GM21381 (cell line): ENCODE results near the gene RIN3.

Source experiments
- ATAC-seq: cut with Tn5 transposase; IDR thresholded peaks from one replicate; pipeline ENCODE4 v1.9.1; 2021; ENCODE audit warnings: mild to moderate bottlenecking, moderate library complexity; ENCODE audit not compliant: unreplicated experiment

Gene RIN3

DNA sequence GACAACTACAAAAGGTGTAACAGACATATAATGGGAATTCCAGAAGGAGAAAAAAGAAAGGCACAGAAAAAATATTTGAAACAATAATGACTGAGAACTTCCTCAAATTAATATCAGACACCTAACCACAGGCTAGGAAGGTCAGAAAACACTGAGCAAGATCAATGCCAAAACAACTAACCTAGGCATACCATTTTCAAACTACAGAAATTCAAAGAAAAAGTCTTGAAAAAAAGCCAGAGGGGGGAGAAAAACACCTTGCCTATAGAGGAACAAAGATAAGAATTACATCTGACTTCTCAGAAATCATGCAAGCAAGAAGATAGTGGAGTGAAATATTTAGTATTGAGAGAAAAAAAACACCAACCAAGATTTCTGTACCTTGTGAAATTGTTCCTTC lies 77.8 kb downstream of the RIN3 start:
- no peak for ATAC-seq

DNA sequence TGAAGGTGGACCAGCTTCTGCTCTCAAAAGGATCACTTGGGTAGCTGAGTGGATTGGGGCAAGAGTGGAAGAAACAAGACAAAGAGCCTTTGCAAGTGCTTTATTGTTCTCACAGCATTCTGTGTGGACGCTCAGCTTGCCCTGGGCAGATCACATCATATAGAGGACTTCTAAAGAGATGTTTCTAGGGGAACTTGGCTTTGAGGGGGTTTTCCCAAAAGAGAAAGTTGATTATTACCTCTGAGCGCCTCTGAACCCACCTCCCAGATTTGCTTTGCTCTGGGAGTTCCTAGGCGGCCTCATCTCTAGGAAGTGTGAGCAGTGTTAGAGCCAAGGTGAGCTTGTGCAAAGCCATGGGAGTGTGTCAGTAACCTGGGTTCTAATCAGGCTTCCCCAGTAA lies 81.7 kb downstream of the RIN3 start:
- ATAC-seq, result no peak

DNA sequence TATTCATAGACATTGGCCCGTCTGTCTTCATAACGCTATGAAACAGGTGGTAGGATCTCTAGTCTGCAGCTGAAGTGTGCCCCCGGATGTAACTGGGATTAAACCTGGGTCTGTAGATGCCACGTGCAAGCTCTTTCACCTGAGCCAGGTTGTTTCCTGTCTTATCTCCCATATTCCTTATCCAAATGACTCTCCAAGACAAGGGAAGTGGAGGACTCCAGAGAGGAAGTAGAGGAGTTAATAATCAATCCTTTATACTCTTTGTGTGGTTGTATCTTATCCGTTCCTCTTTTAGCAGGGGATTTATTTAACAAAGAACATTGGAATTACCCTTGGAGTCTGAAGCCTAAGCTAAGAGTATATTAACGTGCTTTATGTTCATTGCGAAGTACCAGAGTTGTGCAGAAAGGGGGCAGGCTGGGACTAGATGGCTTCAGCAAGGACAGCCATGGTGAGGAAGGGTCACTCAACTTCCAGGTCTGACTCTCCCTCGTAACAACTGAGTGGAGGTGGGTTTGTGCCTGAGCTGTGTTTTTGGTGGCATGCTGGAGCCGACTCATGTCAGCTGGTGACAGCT lies 82.8 kb downstream of the RIN3 start:
- ATAC-seq, result no peak

DNA sequence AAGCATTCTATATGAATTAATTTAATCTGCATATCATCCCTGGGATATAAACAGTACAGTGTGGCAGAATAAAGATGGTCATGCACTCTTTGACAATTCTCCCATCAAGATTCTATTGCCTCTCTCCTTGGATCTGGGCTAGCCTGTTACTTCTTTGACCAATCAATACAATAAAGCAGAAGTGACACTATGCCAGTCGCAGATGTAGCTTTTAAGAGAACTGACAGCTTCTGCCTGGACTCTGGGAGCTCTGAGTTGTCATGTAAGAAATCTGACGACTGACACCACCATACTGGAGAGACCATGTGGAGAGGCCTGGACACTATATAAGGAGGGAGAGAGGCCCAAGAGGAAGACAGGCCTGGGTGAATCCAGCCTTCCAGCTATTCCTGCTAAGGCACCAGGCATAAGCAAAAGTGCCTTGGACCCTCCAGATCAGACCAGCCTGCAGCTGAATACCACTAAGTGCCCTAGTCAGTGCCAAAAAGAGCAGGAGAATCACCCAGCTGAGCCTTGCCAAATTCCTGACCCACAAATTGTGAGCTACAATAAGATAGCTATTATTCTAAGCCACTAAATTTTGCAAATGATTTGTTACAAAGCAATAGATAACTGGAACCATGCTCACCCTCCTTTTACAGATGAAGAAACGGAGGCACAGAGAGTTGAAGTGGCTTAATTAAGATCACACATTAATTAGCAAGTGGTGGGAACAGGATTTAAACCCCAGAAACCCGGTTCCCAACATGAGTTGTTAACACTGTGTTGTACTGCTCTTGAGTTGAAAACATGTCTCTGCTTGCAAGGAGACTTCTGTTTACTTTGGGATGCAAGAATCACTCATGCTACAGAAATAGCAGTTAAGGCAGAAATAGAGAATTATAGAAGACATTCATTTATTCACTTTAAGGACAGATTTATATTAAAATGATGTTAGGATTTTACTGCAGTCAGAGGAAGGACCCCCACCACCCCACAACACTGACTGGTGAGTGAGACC lies 84.6 kb downstream of the RIN3 start:
- ATAC-seq, result no peak

DNA sequence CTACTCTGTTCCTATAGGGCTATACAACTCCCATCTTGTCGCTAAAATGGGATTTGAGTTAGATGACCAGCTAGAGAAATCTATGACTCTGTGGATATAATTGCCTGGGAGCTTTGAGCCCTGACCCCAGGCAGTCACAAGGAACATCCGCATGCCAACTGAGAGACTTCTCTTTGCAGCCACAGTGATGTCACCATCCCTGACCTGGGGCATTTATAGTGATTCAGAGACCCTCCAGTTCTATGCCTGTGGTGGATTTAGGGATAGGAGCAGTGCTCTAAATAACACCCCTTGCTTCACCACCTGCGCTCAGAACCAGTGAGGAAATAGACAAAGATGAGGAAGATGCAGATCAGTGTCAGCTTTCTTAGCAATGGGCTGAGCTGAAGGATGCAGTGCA lies 86.2 kb downstream of the RIN3 start:
- ATAC-seq, result no peak

DNA sequence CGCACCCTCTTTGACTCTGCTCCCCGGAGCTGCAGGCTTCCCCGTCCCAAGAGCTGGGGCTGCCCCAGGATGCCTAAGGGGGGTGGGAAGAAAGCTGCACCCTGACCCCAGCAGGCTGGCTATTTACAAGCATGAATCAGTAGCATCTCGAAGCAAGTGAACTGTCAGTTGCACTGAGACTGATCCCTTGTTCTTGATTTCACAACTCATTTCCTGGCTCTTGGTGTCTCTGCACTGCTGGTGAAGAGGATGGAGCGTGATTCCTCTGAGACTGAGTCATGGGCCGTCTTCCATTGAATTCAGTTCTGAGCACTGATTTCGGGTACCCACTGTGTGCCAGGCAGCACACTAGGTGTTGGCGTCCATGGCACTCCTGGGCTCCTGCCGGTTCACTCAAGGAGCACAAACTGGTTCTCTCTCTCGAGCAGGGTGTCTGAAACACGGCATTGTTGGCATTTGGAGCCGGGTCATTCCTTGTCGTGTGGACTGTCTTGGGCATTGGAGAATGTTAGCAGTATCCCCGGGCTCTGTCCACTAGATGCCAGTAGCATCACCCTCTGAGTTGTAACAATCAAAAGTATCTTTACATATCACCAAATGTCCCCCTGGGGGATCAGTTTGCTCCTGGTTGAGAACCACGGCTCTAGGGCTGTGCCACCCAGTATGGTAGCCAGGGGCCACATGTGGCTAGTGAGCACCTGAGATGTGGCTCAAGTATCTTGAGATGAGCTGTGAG lies 86.9 kb downstream of the RIN3 start:
- ATAC-seq, result no peak

DNA sequence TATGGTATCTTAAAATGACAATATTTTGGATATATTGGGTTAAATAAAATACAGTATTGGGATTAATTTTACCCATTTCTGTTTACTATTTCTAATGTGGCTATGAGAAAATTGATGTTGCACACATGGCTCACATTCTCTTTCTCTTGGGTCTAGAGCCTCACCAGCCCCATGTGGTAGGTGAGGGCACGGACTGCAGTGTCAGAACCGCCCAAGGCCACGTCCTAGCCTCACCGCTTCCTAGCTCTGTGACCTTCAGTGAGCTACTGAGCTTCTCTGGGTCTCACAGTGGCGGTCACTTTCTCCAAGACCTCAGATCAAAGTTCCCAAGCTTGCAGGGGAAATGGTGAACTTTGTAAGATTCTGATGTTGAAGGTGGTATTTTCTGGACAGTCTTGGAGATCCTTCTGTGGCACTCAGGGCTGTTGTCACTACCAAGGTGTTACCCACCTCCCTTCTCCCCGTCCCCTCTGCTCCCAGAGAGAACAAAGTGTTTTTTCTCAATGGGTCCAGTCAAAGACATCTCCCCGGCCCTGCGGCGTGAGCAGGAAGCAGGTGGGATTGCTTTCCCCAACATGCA lies 87.6 kb downstream of the RIN3 start:
- no peak for ATAC-seq

DNA sequence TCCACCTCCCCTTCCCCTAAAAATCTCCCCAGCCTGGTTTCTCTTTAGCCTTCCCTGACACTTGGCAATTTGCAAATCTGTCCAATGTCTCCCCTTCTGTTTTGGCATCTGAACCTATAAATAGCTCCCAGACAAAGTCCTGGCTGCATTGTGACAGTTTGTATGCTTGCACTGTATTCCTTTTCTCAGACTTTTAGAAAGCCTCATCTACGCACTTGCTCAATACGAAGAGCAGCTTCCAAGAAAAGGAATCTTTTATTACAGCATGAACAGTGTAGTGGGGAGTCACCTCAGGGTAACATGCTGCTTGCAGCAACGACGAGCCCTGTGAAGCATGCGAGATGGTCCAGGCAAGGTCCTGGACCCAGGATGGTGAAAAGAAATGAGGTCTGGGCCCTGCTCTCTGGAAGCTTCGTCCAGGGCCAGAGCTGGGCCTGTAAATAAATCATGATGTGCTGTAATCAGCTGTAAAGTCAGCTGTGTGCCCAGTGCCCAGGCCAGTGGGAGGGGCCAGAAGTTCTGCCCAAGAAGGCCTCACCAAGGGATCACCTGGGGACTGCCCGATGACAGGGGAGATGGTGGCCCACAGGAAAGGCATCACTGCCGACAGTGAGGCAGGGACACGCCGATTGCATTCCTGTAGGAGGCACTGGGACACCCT lies 88.3 kb downstream of the RIN3 start:
- no peak for ATAC-seq

DNA sequence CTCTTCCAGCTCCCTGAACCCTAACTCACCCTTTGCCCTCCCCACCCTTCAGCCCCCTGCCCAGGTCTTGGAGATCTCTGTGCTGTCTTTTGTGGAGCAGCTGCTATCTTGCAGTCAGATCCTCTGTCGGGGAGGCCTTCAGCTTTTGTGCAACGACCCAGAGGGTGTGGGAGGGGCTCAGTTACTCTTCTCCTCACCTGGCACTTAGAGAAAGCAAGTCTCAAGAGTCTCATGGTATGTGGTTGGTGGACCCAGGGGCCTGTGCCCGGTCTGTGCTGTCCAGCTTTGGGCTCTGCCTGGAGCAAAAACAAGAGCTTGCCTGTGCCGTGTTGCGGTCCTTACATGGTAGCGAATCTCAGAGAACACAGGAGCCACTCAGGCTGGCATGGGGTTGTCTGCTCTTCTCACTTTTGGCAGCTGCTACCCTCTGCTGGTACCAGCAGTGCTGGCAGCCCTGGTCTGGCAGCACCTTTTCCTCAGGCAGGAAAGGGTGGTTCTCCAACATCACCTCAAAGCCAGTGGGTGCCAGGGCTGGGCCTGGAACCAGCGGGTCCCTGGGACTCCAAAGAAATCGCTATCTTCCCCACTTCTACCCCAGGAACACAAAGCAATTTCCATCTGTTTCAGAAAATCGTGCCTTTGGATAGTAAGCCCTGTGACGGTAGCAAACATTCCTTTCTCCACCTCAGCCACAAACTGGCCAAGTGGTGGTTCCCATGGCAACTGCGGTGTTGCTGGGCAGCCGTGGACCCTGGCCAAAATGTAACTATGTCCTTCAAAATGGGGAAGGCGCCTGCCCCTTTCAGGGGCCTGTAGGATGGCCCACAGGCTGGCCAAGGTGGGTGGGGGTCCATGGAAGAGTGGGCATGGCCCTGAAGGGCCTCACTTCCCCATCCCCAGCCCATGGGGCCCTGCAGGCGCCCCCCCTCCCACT lies 90.0 kb downstream of the RIN3 start:
- no peak for ATAC-seq

DNA sequence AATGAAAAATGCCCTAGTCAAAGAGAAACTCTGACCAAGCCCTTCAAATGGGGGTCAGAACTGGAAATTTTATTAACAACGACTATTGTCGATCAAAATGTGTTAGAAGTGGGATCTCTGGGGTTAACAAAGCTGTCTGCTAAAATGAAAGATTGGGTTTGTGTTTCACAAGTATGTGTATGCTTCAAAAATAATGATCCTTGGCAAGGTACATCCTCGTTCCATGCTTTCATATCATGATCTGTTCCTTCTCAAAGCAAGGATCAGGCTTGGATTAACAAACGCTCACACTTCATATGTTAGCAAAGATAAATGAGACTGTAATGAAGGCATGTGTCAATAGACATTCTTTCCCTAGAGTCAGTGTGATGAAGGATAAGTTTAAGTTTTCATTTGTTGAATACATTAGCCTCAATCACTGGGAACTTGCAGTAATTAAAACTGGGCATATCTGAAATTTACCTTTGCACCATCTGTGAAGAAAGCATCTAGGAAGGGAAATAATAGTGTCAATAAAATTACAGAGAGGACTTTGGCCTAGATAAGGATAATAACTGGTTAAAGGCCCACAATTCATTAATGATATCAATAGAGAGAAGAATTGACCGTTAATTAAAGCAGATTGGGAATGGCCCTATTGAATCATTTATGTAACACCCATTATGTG lies 91.8 kb downstream of the RIN3 start:
- no peak for ATAC-seq

DNA sequence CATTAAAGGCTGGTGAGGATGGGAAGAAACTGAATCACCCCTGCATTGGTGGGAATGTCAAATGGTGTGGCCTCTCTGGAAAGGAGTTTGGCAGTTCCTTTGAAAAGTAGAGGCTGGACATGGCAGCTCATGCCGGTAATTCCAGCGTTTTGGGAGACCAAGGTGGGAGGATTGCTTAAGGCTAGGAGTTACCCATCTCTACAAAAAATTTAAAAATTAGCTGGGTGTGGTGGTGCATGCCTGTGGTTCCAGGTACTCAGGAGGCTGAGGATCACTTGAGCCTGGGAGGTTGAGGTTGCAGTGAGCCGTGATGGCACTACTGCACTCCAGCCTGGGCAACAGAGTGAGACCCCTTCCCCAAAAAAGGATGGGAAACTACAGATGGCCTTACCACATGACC lies 93.7 kb downstream of the RIN3 start:
- no peak for ATAC-seq

DNA sequence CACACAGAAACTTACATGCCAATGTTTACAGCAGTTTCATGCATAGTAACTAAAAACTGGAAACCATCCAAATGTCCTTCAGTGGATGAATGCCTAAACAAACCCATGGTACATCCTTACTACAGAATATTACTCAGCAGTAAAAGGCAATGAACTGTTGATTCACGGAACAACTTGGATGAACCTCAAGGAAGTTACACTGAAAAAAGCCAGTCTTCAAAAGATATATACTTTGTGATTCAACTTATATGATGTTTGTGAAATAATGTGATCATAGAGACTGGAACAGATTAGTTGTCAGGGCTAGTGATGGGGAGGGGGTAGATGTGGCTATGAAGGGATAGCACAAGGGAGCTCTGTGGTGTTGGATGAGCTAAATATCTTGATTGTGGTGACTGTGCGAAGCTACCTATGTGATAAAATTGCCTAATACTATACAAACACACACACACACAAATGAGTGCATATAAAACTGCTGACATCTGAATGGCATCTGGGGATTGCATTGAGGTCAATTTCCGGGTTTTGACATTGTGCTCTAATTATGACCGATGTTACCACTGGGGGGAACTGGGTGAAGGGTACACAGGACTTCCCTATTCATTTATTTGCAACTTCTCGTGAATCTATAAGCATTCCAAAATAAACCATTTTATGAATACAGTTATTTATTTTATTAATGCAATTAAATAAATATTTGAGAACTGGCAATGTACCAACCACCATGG lies 94.3 kb downstream of the RIN3 start:
- ATAC-seq, result no peak

DNA sequence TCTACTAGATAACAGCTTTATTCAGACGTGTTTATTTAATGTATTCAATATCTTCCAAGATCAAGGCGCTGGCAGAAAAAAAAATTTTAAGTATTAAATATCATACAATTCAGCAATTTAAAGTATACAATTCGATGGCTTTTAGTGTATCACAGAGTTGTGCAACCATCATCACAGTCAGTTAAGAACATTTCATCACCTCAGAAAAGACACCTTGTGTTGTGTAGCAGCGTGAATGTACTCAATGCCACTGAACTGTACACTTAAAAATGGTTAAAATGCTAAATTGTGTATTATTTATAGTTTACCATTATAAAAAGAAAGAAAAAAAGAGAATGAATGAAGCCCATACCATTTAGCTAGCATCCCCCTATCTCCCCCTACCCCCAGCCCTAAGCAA lies 96.4 kb downstream of the RIN3 start:
- ATAC-seq, result no peak

DNA sequence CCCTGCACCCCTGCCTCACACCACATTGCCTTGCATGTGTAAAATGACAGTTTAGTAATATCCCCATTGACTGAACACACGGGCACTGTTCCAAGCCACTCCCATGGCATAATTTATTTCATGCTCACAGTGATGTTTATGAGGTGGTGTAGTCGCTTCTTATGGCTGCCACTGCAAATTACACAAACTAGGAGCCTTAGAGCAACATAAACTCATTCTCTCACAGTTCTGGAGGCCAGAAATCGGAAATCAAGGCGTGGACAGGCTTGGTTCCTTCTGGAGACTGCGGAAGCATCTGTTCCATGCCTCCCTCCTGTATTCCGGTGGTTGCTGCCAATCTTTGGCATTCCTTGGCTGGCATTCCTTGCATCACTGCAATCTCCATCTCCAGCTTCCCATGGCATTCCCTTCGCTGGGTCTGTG lies 97.3 kb downstream of the RIN3 start:
- no peak for ATAC-seq

DNA sequence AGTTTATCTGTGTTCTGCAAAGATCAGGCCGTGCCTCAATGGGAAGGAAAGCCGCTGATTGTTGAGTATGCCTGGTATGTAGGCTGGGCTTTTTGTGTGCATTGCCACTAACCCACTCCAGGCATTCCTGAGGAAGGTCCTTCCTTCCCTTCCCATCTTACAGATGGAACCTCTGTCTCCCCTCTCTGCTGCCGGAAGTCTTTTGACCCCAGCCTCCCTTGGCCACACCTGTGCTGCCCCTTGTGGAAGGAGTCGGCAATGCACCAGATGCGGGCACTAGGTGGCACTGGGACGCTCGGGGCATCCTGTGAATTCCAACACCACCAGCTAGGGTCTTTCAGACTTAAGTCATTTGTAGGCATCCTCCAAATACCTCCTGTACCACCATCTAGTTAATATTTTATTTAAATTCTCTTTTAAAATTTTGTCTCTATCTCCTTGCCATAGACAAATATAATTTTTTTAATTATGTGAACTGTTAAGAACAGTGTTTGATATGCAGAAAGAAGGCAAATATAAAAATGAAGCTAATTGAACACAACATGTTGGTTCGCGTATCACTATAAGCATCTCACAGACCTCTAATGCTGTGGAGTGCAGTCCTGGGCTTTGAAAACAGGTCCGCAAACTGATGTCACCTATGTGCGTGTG lies 99.6 kb downstream of the RIN3 start:
- ATAC-seq, result no peak

DNA sequence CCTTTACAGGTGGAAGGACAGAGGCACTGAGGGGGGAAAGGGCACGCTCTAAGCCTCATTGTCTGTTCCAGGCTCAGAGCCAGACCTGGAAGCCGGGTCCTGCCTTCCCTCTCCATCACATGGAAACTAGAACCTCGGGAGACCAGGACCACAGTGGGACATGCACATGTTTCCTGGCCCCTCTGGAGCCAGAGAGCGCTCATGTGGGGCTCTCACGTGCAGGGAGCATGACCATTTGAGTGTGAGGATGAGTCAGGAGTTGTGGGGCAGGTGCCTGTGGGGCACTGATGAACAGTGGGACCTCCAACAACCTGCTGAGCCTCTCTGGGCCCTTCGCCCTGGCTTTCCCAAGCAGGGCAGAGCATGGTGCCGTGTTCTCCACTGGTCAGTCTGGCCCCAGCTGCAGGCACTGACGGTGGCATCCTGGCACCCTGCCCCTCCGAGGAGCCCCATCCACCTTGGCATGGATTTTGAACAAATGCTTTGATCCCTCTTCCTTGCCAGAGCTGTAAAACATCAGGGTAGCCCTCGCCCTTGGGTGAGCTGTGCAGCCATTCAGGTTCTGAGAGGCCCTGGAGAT lies 100.2 kb downstream of the RIN3 start:
- no peak for ATAC-seq

DNA sequence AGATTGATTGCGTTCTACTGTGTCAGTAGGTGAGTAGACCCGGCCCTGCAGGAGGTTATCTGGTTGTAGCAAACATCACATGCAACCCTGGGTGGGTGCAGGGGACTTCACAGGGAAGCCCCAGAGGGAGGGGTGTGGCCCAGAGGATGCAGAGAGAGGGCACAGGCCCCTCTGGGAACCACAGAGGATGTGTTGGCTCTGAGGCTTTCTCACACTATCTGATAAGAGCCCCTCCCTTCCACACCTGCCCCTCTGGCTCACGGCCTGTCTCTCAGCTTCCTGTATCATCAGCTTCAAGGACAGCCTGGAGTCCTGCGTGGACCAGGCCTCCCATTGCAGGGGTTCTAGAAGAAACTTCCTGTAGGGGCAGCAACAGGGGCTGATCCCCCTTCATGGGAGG lies 101.9 kb downstream of the RIN3 start:
- ATAC-seq, result peak; percentile 88

DNA sequence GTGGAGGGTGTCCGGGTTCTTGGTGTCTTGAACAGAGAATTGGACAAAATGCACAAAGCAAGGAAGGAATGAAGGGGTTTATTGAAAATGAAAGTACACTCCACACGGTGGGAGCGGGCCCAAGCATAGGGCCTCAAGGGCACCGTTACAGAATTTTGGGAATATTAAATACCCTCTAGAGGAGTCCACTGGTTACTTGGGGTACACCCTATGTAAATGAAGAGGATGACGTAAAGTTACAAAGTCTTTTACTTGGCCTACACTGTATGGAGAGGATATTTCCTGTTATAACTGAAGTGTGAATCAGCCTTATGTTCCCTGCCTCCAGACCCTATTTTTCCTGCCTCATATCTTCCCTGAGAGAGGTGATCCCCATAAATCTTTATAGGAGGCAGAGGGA lies 102.6 kb downstream of the RIN3 start:
- no peak for ATAC-seq
